ENCODE results near the gene POLDIP2. TPM values are rescaled to one million over a fixed set of nuclear protein-coding genes. Genes with fewer than 3 reads are reported as not detected.

Gene POLDIP2
- total RNA-seq, 2 experiments from 2014 or later = 61.6 to 67.7 TPM

- CTCF ChIA-PET = interaction anchor here (0.5 to 2.1 kb wide), 4 partner anchors 8 to 390 kb away, joined by 3 to 7 read pairs (median 5); partner anchors contain the start of gene POLDIP2
- Mint-ChIP-seq H3K4me3 (peak overlapping the region; percentile 88), H3K36me3 (ENCODE audit: low read depth) (peaks cover 18% of the 10 kb centered on the region), H3K27ac (peak overlapping the region; percentile 71), H3K27me3 (no peaks in the 10 kb centered on the region), H3K9me3 (no peaks in the 10 kb centered on the region), H3K4me1 (peaks cover 22% of the 10 kb centered on the region)
- no peak for DNase-seq
- POLR2A ChIA-PET = interaction anchor here (1.0 kb wide), 1 partner anchor 15 kb away, joined by 3 read pairs; no protein-coding TSS in a partner anchor
Measured at GRCh38 chr17:28385406-28385805, 28.1 kb upstream of the POLDIP2 start.

GRCh38 chr17:28385037-28385400 lies 27.7 kb upstream of the POLDIP2 start:
- no peak for DNase-seq
- Mint-ChIP-seq H3K9me3 (no peaks in the 10 kb centered on the region), H3K4me3 (peak overlapping the region; percentile 88), H3K27me3 (no peaks in the 10 kb centered on the region), H3K36me3 (ENCODE audit: low read depth) (peaks cover 15% of the 10 kb centered on the region), H3K4me1 (peaks cover 22% of the 10 kb centered on the region), H3K27ac (peak overlapping the region; percentile 86)
- ChIA-PET CTCF (interaction anchor here (1.6 to 2.1 kb wide), 3 partner anchors 18 to 32 kb away, joined by 4 to 12 read pairs (median 7); partner anchors contain the start of gene POLDIP2), POLR2A (interaction anchor here (1.0 kb wide), 1 partner anchor 15 kb away, joined by 3 read pairs; no protein-coding TSS in a partner anchor)

- Mint-ChIP-seq H3K36me3 (ENCODE audit: low read depth) (peaks cover 10% of the 10 kb centered on the region), H3K4me3 (peak overlapping the region; percentile 88), H3K9me3 (no peaks in the 10 kb centered on the region), H3K4me1 (peaks cover 22% of the 10 kb centered on the region), H3K27ac (peak overlapping the region; percentile 86), H3K27me3 (no peaks in the 10 kb centered on the region)
- peak; percentile 79 for DNase-seq
- POLR2A ChIA-PET = interaction anchor here (0.6 to 1.4 kb wide), 3 partner anchors 13 to 49 kb away, joined by 3 to 4 read pairs (median 3); partner anchors contain the start of genes IFT20, SARM1 and TNFAIP1
- CTCF ChIA-PET = interaction anchor here (1.6 to 2.3 kb wide), 4 partner anchors 13 to 33 kb away, joined by 4 to 12 read pairs (median 7); partner anchors contain the start of genes POLDIP2, SARM1 and VTN
Measured at GRCh38 chr17:28384281-28385036, 27.1 kb upstream of the POLDIP2 start.

- H3K9me3 Mint-ChIP-seq = no peaks in the 10 kb centered on the region
- H3K27ac Mint-ChIP-seq = no peak overlapping the region
- DNase-seq = peak; percentile 20
- CTCF ChIA-PET = interaction anchor here (1.3 to 2.3 kb wide), 2 partner anchors 9 to 23 kb away, joined by 3 to 8 read pairs; no protein-coding TSS in a partner anchor
- peaks cover 3% of the 10 kb centered on the region for H3K36me3 Mint-ChIP-seq (ENCODE audit: low read depth)
- H3K27me3 Mint-ChIP-seq = no peaks in the 10 kb centered on the region
- H3K4me3 Mint-ChIP-seq = no peak overlapping the region
- POLR2A ChIA-PET = no interaction called here
- H3K4me1 Mint-ChIP-seq = peaks cover 25% of the 10 kb centered on the region
Measured at GRCh38 chr17:28381141-28381825, 24.0 kb upstream of the POLDIP2 start.

GRCh38 chr17:28379814-28380801 lies 22.8 kb upstream of the POLDIP2 start:
- no peak overlapping the region for H3K27ac Mint-ChIP-seq
- no peak for DNase-seq
- H3K4me3 Mint-ChIP-seq = no peak overlapping the region
- POLR2A ChIA-PET = interaction anchor here (0.7 kb wide), 1 partner anchor 13 kb away, joined by 4 read pairs; no protein-coding TSS in a partner anchor
- CTCF ChIA-PET = interaction anchor here (1.3 to 2.3 kb wide), 2 partner anchors 7 to 21 kb away, joined by 3 to 8 read pairs; no protein-coding TSS in a partner anchor
- no peaks in the 10 kb centered on the region for H3K9me3 Mint-ChIP-seq
- peaks cover 1% of the 10 kb centered on the region for H3K36me3 Mint-ChIP-seq (ENCODE audit: low read depth)
- no peaks in the 10 kb centered on the region for H3K27me3 Mint-ChIP-seq
- H3K4me1 Mint-ChIP-seq = peaks cover 17% of the 10 kb centered on the region

- POLR2A ChIA-PET = no interaction called here
- peak overlapping the region; percentile 73 for H3K4me3 Mint-ChIP-seq
- H3K4me1 Mint-ChIP-seq = peaks cover 25% of the 10 kb centered on the region
- peaks cover 2% of the 10 kb centered on the region for H3K36me3 Mint-ChIP-seq (ENCODE audit: low read depth)
- DNase-seq = no peak
- peak overlapping the region; percentile 75 for H3K27ac Mint-ChIP-seq
- no peaks in the 10 kb centered on the region for H3K9me3 Mint-ChIP-seq
- H3K27me3 Mint-ChIP-seq = no peaks in the 10 kb centered on the region
- CTCF ChIA-PET = interaction anchor here (1.2 kb wide), 1 partner anchor 8 kb away, joined by 3 read pairs; no protein-coding TSS in a partner anchor
Measured at GRCh38 chr17:28372945-28373274, 15.6 kb upstream of the POLDIP2 start.

GRCh38 chr17:28372203-28372944 lies 15.0 kb upstream of the POLDIP2 start:
- ChIA-PET POLR2A (no interaction called here), CTCF (interaction anchor here (1.2 to 2.2 kb wide), 2 partner anchors 9 to 11 kb away, joined by 3 to 7 read pairs; no protein-coding TSS in a partner anchor)
- no peaks in the 10 kb centered on the region for H3K9me3 Mint-ChIP-seq

GRCh38 chr17:28371245-28372202 lies 14.2 kb upstream of the POLDIP2 start, which contains the start of gene SARM1:
TSS of gene SARM1 (plus strand) at chr17:28371694. CDS start at chr17:28372033, 339 bp downstream.
- POLR2A ChIA-PET = interaction anchor here (0.6 to 1.0 kb wide), 2 partner anchors 13 to 115 kb away, joined by 3 read pairs; no protein-coding TSS in a partner anchor
- Mint-ChIP-seq H3K9me3 (no peaks in the 10 kb centered on the region), H3K4me3 (peak within 1 kb of the TSS; percentile 94), H3K27ac (peak within 1 kb of the TSS; percentile 87), H3K36me3 (ENCODE audit: low read depth) (peaks cover 2% of the 10 kb centered on the region), H3K4me1 (peaks cover 25% of the 10 kb centered on the region), H3K27me3 (no peaks in the 10 kb centered on the region)
- CTCF ChIA-PET = interaction anchor here (1.4 to 2.2 kb wide), 2 partner anchors 12 to 39 kb away, joined by 3 to 7 read pairs; no protein-coding TSS in a partner anchor
- peak; percentile 86 for DNase-seq

More at GRCh38 chr17:28372203-28372944, 15.0 kb upstream of the POLDIP2 start:
- Mint-ChIP-seq H3K4me1 (peaks cover 25% of the 10 kb centered on the region), H3K27me3 (no peaks in the 10 kb centered on the region), H3K36me3 (ENCODE audit: low read depth) (peaks cover 2% of the 10 kb centered on the region), H3K4me3 (peak overlapping the region; percentile 73), H3K27ac (peak overlapping the region; percentile 75)
- peak; percentile 14 for DNase-seq

- CTCF ChIA-PET = interaction anchor here (1.1 to 2.2 kb wide), 3 partner anchors 13 to 40 kb away, joined by 3 to 7 read pairs (median 3); no protein-coding TSS in a partner anchor
Measured at GRCh38 chr17:28370744-28371103, 13.4 kb upstream of the POLDIP2 start.

GRCh38 chr17:28370035-28370743 lies 12.9 kb upstream of the POLDIP2 start, which contains the start of gene VTN:
TSS of gene VTN (minus strand) at chr17:28370307. CDS start at chr17:28370203, 104 bp downstream.
- CTCF ChIA-PET = interaction anchor here (1.1 to 2.2 kb wide), 4 partner anchors 13 to 40 kb away, joined by 3 to 7 read pairs (median 3); partner anchors contain the start of gene POLDIP2
- H3K4me3 Mint-ChIP-seq = peak within 1 kb of the TSS; percentile 94

More at GRCh38 chr17:28370744-28371103, 13.4 kb upstream of the POLDIP2 start:
- H3K27ac Mint-ChIP-seq = peak overlapping the region; percentile 86
- no peaks in the 10 kb centered on the region for H3K9me3 Mint-ChIP-seq
- H3K4me3 Mint-ChIP-seq = peak overlapping the region; percentile 94
- peaks cover 25% of the 10 kb centered on the region for H3K4me1 Mint-ChIP-seq
- H3K36me3 Mint-ChIP-seq (ENCODE audit: low read depth) = peaks cover 2% of the 10 kb centered on the region
- POLR2A ChIA-PET = interaction anchor here (0.7 kb wide), 1 partner anchor 179 kb away, joined by 3 read pairs; no protein-coding TSS in a partner anchor
- DNase-seq = no peak
- no peaks in the 10 kb centered on the region for H3K27me3 Mint-ChIP-seq

More at GRCh38 chr17:28370035-28370743, 12.9 kb upstream of the POLDIP2 start, which contains the start of gene VTN:
- Mint-ChIP-seq H3K4me1 (peaks cover 25% of the 10 kb centered on the region), H3K36me3 (ENCODE audit: low read depth) (peaks cover 2% of the 10 kb centered on the region), H3K27me3 (no peaks in the 10 kb centered on the region), H3K27ac (peak within 1 kb of the TSS; percentile 86), H3K9me3 (no peaks in the 10 kb centered on the region)
- DNase-seq = no peak
- POLR2A ChIA-PET = interaction anchor here (0.7 kb wide), 1 partner anchor 180 kb away, joined by 3 read pairs; no protein-coding TSS in a partner anchor
